Chondrocyte (in vitro differentiated cells): ENCODE data around the gene GPR157. TPM values are rescaled to one million over a fixed set of nuclear protein-coding genes. Genes with fewer than 3 reads are reported as not detected.
"Not testable (repeated sequence)": the region's sequence is repeated elsewhere in the genome, so short reads cannot be mapped to it uniquely, and the experiment has no call there.

Experiments
- DNase-seq: peaks from one replicate; pipeline ENCODE4 v3.0.0; 2021; ENCODE audit warnings: mixed read lengths, low spot score
- H3K27ac Mint-ChIP-seq: one replicate; pipeline ENCODE4 v1.8.0; 2021; ENCODE audit warnings: mild to moderate bottlenecking, moderate library complexity, mixed read lengths; ENCODE audit not compliant: unreplicated experiment
- H3K27me3 Mint-ChIP-seq: 2 replicates; pipeline ENCODE4 v1.8.0; 2021; ENCODE audit warnings: low read depth, mixed read lengths
- H3K36me3 Mint-ChIP-seq: 2 replicates; pipeline ENCODE4 v1.8.0; 2021; ENCODE audit warnings: low read depth, mixed read lengths
- H3K4me1 Mint-ChIP-seq: 2 replicates; pipeline ENCODE4 v1.8.0; 2021; ENCODE audit warnings: low read depth, mild to moderate bottlenecking, mixed read lengths
- H3K4me3 Mint-ChIP-seq: one replicate; pipeline ENCODE4 v1.8.0; 2021; ENCODE audit warnings: mild to moderate bottlenecking, moderate library complexity, mixed read lengths; ENCODE audit not compliant: unreplicated experiment
- H3K9me3 Mint-ChIP-seq: 2 replicates; pipeline ENCODE4 v1.8.0; 2021; ENCODE audit warnings: low read depth, mixed read lengths
- total RNA-seq: library from RNA; stranded (reverse); gene quantifications from 3 replicates; pipeline ENCODE4 v1.2.1, GENCODE V29; 2021
- TF ChIP-seq, protein P1 (sequence below): fragments of 200-600 bp; sonication (generic); IDR thresholded peaks from 2 replicates; pipeline ENCODE4 v1.5.0; 2021; ENCODE audit warnings: antibody characterized with exemption, mild to moderate bottlenecking, moderate library complexity

GPR157 gene
- total RNA-seq, 1 donor from 2014 or later: 6.9 TPM

DNA sequence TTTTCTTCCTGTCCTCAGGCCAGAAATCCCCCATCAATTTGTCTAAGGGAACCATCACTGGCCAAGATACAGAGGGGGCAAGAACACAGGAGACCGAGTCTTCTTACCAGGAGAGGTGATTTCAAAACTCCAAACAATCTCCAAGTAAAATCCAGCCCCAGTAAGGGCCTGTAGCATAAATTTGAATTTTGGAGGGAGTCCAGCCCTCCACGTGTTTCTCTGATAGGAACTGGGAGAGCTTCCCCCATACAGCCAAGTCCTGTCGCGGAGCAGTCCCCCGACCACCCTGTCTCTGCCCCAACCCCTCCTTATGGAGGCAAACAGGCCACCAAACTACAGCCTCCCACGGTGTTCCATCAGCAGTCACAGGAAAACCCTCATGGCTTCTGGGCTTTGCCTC, 32.4 kb upstream of the GPR157 start:
- DNase-seq: no peak
- Mint-ChIP-seq H3K9me3 (no peaks in the 10 kb centered on the region), H3K4me3 (no peak overlapping the region), H3K27ac (no peak overlapping the region), H3K4me1 (peaks cover 31% of the 10 kb centered on the region), H3K27me3 (no peaks in the 10 kb centered on the region), H3K36me3 (peaks cover 3% of the 10 kb centered on the region)
- TF ChIP-seq, protein P1, sequence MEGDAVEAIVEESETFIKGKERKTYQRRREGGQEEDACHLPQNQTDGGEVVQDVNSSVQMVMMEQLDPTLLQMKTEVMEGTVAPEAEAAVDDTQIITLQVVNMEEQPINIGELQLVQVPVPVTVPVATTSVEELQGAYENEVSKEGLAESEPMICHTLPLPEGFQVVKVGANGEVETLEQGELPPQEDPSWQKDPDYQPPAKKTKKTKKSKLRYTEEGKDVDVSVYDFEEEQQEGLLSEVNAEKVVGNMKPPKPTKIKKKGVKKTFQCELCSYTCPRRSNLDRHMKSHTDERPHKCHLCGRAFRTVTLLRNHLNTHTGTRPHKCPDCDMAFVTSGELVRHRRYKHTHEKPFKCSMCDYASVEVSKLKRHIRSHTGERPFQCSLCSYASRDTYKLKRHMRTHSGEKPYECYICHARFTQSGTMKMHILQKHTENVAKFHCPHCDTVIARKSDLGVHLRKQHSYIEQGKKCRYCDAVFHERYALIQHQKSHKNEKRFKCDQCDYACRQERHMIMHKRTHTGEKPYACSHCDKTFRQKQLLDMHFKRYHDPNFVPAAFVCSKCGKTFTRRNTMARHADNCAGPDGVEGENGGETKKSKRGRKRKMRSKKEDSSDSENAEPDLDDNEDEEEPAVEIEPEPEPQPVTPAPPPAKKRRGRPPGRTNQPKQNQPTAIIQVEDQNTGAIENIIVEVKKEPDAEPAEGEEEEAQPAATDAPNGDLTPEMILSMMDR: no peak

DNA sequence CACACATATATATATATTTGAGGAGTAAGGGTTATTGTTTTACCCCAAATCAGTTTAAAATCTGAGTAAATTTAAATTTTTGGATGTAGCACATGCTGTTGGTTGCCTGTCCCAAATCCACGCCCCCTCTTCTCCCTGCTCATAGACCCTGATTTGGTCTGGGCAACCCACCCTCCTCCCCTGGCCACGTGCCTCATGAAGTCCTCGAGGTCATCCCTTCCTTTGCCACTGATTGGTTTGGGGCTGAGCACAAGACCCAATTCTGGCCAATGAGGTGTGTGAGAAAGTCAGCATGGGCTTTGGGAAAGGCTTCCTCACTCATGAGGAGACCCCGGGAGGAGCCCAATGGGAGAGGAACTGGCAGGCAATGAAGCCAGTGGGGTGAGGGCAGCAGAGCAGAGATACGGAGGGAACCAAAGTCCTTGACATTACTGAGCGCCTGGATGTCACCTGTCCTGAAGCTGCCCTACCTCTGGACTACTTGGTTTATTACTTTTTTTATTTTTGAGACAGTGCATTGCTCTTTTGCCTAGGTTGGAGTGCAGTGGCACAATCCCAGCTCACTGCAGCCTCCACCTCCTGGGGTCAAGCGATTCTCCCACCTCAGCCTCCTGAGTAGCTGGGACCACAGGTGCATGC, 31.3 kb upstream of the GPR157 start:
- Mint-ChIP-seq H3K9me3 (no peaks in the 10 kb centered on the region), H3K27me3 (no peaks in the 10 kb centered on the region), H3K36me3 (peaks cover 3% of the 10 kb centered on the region), H3K4me3 (no peak overlapping the region), H3K27ac (no peak overlapping the region), H3K4me1 (peaks cover 27% of the 10 kb centered on the region)
- DNase-seq: no peak
- TF ChIP-seq, protein P1: no peak

DNA sequence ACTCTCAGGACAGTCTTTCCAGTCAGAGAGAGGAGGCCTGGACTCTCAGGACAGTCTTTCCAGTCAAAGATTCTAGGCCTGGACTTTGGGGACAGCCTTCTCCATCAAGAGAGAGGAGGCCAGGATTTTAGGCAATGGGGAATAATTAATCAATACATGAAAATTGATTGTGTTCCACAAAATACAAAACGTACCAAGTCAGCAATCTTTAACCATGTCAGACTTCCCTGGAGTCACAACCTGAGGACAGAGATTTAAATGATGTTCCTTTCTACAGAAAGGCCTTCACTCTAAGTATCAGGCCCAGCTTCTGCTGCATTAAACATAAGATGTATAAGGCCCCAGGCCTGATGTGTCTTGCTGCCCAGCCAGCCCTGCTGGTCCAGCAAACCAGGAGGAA, 27.0 kb upstream of the GPR157 start:
- Mint-ChIP-seq H3K4me3 (no peak overlapping the region), H3K36me3 (peaks cover 2% of the 10 kb centered on the region), H3K4me1 (peaks cover 8% of the 10 kb centered on the region), H3K27ac (no peak overlapping the region), H3K9me3 (no peaks in the 10 kb centered on the region), H3K27me3 (no peaks in the 10 kb centered on the region)
- DNase-seq: no peak
- TF ChIP-seq, protein P1: no peak

DNA sequence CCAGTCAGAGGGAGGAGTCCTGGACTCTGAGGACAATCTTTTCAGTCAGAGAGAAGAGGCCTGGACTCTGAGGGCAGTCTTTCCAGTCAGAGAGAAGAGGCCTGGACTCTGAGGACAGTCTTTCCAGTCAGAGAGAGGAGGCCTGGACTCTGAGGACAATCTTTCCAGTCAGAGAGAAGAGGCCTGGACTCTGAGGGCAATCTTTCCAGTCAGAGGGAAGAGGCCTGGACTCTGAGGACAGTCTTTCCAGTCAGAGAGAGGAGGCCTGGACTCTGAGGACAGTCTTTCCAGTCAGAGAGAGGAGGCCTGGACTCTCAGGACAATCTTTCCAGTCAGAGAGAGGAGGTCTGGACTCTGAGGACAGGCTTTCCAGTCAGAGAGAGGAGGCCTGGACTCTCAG, 26.5 kb upstream of the GPR157 start:
- DNase-seq, H3K36me3 Mint-ChIP-seq, H3K27ac Mint-ChIP-seq, H3K4me3 Mint-ChIP-seq, H3K9me3 Mint-ChIP-seq, H3K27me3 Mint-ChIP-seq: not testable (repeated sequence)
- H3K4me1 Mint-ChIP-seq: peaks cover 11% of the 10 kb centered on the region

DNA sequence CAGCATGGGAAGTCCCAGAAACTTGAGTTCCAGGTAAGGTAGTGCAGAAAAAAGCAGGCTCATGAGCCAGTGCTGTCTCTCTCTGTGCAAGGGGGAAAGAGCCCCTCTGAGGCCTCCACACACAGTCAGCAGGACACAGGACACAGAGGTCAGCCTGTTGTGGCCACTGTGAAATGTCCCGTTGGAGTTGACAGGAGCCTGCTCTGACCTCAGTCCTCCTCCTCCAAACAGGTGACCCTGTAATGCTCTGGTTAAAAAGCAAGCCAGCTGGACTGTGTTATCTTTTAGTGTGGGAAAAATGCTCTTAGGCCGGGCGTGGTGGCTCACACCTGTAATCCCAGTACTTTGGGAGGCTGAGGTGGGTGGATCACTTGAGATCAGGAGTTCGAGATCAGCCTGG, 24.2 kb upstream of the GPR157 start:
- peaks cover 22% of the 10 kb centered on the region for H3K4me1 Mint-ChIP-seq
- H3K36me3 Mint-ChIP-seq: peaks cover 7% of the 10 kb centered on the region
- no peaks in the 10 kb centered on the region for H3K27me3 Mint-ChIP-seq
- no peak overlapping the region for H3K27ac Mint-ChIP-seq
- no peak overlapping the region for H3K4me3 Mint-ChIP-seq
- TF ChIP-seq, protein P1: no peak
- no peaks in the 10 kb centered on the region for H3K9me3 Mint-ChIP-seq
- no peak for DNase-seq

DNA sequence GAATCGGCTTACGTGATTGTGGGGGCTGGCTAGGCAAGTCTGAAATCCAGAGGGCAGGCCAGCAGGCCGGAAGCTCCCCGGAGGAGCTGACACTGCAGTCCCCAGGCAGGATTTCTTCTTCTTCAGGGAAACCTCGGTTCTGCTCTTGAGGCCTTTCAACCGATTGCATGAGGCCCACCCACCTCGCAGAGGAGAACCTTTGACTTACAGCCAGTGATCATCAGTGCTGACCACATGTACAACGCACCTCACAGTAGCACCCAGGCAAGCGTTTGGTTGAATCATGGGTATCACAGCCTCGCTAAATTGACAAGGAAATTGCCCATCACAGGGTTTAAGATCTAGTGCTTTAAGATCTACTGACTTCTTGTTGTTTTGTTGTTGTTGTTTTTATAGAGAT, 23.6 kb upstream of the GPR157 start:
- H3K27ac Mint-ChIP-seq: no peak overlapping the region
- TF ChIP-seq, protein P1: no peak
- peaks cover 22% of the 10 kb centered on the region for H3K4me1 Mint-ChIP-seq
- peaks cover 7% of the 10 kb centered on the region for H3K36me3 Mint-ChIP-seq
- H3K9me3 Mint-ChIP-seq: no peaks in the 10 kb centered on the region
- no peak overlapping the region for H3K4me3 Mint-ChIP-seq
- no peak for DNase-seq
- H3K27me3 Mint-ChIP-seq: no peaks in the 10 kb centered on the region
